Panc1 (cell line): Measurements from ENCODE around the gene ASAP2.

ENCODE experiments used
- POLR2AphosphoS5 ChIP-seq: IDR thresholded peaks from 2 replicates; pipeline ENCODE4 v1.6.1; 2012; ENCODE audit warnings: mild to moderate bottlenecking, low read depth, low read length, moderate library complexity
- TCF7L2 ChIP-seq: IDR thresholded peaks from 2 replicates; pipeline ENCODE4 v1.6.1; 2011; ENCODE audit warnings: mild to moderate bottlenecking, low read depth, low read length, inconsistent platforms
- TF ChIP-seq, protein P1 (sequence below): fragments of 450-650 bp; IDR thresholded peaks from 2 replicates; pipeline ENCODE4 v1.5.1; 2017; ENCODE audit warnings: mild to moderate bottlenecking
- TF ChIP-seq, protein P2 (sequence below), 2 experiments: IDR thresholded peaks; 2 replicates each; pipeline ENCODE4 v1.6.1; 2011 to 2012; ENCODE audit warnings: low read depth in 2 of 2, control low read depth in 1 of 2, low read length in 1 of 2, mild to moderate bottlenecking in 1 of 2, moderate library complexity in 1 of 2; ENCODE audit not compliant: insufficient read depth in 1 of 2

DNA sequence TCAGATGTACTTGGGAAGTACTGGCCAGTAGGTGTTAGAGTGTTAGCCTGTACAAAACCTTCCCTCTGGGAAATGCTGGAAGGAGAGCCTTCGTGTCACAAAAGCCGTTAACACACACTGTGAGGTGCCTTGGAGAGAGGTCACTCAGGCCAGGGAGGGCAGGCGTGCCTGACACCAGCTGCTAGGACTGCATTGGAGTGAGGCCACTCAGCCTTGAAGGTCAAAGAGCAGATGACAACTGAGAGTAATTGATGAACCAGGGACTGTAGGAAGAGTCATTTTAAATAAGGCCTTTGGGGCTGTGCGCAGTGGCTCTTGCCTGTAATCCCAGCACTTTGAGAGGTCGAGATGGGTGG is 45.4 kb downstream of the ASAP2 start:
- TF ChIP-seq, protein P1, sequence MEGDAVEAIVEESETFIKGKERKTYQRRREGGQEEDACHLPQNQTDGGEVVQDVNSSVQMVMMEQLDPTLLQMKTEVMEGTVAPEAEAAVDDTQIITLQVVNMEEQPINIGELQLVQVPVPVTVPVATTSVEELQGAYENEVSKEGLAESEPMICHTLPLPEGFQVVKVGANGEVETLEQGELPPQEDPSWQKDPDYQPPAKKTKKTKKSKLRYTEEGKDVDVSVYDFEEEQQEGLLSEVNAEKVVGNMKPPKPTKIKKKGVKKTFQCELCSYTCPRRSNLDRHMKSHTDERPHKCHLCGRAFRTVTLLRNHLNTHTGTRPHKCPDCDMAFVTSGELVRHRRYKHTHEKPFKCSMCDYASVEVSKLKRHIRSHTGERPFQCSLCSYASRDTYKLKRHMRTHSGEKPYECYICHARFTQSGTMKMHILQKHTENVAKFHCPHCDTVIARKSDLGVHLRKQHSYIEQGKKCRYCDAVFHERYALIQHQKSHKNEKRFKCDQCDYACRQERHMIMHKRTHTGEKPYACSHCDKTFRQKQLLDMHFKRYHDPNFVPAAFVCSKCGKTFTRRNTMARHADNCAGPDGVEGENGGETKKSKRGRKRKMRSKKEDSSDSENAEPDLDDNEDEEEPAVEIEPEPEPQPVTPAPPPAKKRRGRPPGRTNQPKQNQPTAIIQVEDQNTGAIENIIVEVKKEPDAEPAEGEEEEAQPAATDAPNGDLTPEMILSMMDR, result no peak
- TF ChIP-seq POLR2AphosphoS5 (no peak), TCF7L2 (no peak)
- TF ChIP-seq, protein P2, sequence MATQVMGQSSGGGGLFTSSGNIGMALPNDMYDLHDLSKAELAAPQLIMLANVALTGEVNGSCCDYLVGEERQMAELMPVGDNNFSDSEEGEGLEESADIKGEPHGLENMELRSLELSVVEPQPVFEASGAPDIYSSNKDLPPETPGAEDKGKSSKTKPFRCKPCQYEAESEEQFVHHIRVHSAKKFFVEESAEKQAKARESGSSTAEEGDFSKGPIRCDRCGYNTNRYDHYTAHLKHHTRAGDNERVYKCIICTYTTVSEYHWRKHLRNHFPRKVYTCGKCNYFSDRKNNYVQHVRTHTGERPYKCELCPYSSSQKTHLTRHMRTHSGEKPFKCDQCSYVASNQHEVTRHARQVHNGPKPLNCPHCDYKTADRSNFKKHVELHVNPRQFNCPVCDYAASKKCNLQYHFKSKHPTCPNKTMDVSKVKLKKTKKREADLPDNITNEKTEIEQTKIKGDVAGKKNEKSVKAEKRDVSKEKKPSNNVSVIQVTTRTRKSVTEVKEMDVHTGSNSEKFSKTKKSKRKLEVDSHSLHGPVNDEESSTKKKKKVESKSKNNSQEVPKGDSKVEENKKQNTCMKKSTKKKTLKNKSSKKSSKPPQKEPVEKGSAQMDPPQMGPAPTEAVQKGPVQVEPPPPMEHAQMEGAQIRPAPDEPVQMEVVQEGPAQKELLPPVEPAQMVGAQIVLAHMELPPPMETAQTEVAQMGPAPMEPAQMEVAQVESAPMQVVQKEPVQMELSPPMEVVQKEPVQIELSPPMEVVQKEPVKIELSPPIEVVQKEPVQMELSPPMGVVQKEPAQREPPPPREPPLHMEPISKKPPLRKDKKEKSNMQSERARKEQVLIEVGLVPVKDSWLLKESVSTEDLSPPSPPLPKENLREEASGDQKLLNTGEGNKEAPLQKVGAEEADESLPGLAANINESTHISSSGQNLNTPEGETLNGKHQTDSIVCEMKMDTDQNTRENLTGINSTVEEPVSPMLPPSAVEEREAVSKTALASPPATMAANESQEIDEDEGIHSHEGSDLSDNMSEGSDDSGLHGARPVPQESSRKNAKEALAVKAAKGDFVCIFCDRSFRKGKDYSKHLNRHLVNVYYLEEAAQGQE (IDR thresholded peaks at IDR 0.05; ENCODE audit: insufficient read depth in 1 of 2, low read depth in 2 of 2, low read length in 1 of 2), result no peak
